ENCODE measurements around the gene NKIRAS1. TPM values are rescaled to one million over a fixed set of nuclear protein-coding genes. Genes with fewer than 3 reads are reported as not detected.

The NKIRAS1 gene
- total RNA-seq, 3 donors from 2014 or later (not counting 1 experiment from before 2014, with no cell fraction given): 2.2 to 3.3 (median 2.8) TPM

DNA sequence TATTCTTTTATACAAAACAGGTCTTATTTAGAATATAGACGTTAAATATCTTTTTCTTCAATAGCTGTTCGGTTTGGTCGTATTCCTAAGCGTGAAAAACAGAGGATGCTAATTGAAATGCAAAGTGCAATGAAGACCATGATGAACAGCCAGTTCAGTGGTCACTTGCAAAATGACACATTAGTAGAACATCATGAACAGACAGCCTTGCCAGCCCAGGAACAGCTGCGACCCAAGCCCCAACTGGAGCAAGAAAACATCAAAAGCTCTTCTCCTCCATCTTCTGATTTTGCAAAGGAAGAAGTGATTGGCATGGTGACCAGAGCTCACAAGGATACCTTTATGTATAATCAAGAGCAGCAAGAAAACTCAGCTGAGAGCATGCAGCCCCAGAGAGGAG, 45.1 kb upstream of the NKIRAS1 start:
- no peak for DNase-seq
- peaks cover 19% of the 10 kb centered on the region for H3K36me3 Mint-ChIP-seq
- H3K27ac Mint-ChIP-seq: peak overlapping the region in 1 of 2 donors; percentile 21
- no peak for ATAC-seq
- peaks cover 20 to 25% of the 10 kb centered on the region in 2 donors for H3K4me1 Mint-ChIP-seq
- intact Hi-C loops (cut with micrococcal nuclease): no loop called here
- H3K27me3 Mint-ChIP-seq (ENCODE audit: low read depth in 2 of 2): no peaks in the 10 kb centered on the region
- 100% methylated on average over 5 of the region's 5 CpGs for WGBS (ENCODE audit: insufficient coverage)
- H3K9me3 ChIP-seq (ENCODE audit: control insufficient read depth, insufficient read depth, low read length): no peaks in the 10 kb centered on the region
- no peak overlapping the region for H3K4me3 ChIP-seq (ENCODE audit: low read length)
- no peak overlapping the region for H3K4me3 Mint-ChIP-seq
- TF ChIP-seq, protein P1, sequence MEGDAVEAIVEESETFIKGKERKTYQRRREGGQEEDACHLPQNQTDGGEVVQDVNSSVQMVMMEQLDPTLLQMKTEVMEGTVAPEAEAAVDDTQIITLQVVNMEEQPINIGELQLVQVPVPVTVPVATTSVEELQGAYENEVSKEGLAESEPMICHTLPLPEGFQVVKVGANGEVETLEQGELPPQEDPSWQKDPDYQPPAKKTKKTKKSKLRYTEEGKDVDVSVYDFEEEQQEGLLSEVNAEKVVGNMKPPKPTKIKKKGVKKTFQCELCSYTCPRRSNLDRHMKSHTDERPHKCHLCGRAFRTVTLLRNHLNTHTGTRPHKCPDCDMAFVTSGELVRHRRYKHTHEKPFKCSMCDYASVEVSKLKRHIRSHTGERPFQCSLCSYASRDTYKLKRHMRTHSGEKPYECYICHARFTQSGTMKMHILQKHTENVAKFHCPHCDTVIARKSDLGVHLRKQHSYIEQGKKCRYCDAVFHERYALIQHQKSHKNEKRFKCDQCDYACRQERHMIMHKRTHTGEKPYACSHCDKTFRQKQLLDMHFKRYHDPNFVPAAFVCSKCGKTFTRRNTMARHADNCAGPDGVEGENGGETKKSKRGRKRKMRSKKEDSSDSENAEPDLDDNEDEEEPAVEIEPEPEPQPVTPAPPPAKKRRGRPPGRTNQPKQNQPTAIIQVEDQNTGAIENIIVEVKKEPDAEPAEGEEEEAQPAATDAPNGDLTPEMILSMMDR (IDR thresholded peaks at IDR 0.05): no peak
- H3K36me3 ChIP-seq (ENCODE audit: control insufficient read depth, insufficient read depth, low read length): peaks cover 39% of the 10 kb centered on the region
- no peak overlapping the region for H3K27ac ChIP-seq (ENCODE audit: low read length)
- no peaks in the 10 kb centered on the region for H3K27me3 ChIP-seq (ENCODE audit: control insufficient read depth, insufficient read depth, low read length)
- peaks cover 6% of the 10 kb centered on the region for H3K4me1 ChIP-seq (ENCODE audit: control insufficient read depth, insufficient read depth, low read length)
- H3K9me3 Mint-ChIP-seq: no peaks in the 10 kb centered on the region

DNA sequence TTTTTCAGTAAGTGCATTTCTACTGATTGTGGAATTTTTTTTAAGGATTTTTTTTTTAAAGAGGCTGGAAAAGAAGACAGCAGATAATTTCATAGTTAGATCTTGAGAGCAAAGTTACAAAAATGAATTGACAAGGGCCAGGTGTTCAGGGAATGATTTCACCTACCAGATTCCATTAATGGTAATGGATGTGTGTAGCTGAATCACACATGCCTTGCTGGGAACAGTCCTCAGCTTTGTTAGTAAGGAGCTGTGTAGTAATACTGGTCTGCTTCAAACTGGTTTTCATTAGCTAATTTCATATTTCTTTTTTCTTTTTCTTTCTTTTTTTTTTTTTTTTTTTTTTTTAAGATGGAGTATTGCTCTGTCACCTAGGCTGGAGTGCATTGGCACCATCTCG, 44.3 kb upstream of the NKIRAS1 start:
- peaks cover 16 to 30% of the 10 kb centered on the region in 2 donors for H3K4me1 Mint-ChIP-seq
- TF ChIP-seq, protein P1 (IDR thresholded peaks at IDR 0.05): no peak
- no peak overlapping the region for H3K4me3 Mint-ChIP-seq
- Histone ChIP-seq H3K27me3 (ENCODE audit: control insufficient read depth, insufficient read depth, low read length) (no peaks in the 10 kb centered on the region), H3K4me1 (ENCODE audit: control insufficient read depth, insufficient read depth, low read length) (peaks cover 6% of the 10 kb centered on the region), H3K9me3 (ENCODE audit: control insufficient read depth, insufficient read depth, low read length) (no peaks in the 10 kb centered on the region), H3K27ac (ENCODE audit: low read length) (no peak overlapping the region), H3K36me3 (ENCODE audit: control insufficient read depth, insufficient read depth, low read length) (peaks cover 37% of the 10 kb centered on the region), H3K4me3 (ENCODE audit: low read length) (no peak overlapping the region)
- peaks cover 19% of the 10 kb centered on the region for H3K36me3 Mint-ChIP-seq
- 93% methylated on average over 1 of the region's 1 CpG for WGBS (ENCODE audit: insufficient coverage)
- H3K27me3 Mint-ChIP-seq (ENCODE audit: low read depth in 2 of 2): no peaks in the 10 kb centered on the region
- intact Hi-C loops (cut with micrococcal nuclease): no loop called here
- DNase-seq (no peak), ATAC-seq (no peak)
- no peaks in the 10 kb centered on the region for H3K9me3 Mint-ChIP-seq
- peak overlapping the region in 1 of 2 donors; percentile 26 for H3K27ac Mint-ChIP-seq

DNA sequence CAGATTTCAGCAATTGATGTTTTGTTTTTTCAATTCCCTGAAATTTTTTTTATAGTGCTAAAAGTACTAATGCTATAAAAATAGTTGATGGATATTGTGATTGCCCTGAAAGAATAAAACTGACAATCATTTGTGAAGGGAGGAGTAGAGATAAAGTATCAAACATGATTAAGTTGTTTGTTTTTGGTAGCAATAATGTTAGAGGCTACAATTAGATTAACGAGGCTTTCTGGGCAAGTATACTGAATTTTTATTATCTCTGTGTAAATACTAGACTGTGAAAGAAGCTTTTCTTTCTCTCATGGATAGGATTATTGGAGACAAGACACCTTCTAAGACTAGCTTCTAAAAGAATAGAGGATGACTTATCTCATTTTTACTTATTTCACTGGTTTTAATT, 43.9 kb upstream of the NKIRAS1 start:
- TF ChIP-seq, protein P1 (IDR thresholded peaks at IDR 0.05): no peak
- no peaks in the 10 kb centered on the region for H3K9me3 Mint-ChIP-seq
- DNase-seq (no peak), ATAC-seq (no peak)
- no peaks in the 10 kb centered on the region for H3K27me3 Mint-ChIP-seq (ENCODE audit: low read depth in 2 of 2)
- peaks cover 6% of the 10 kb centered on the region for H3K4me1 ChIP-seq (ENCODE audit: control insufficient read depth, insufficient read depth, low read length)
- H3K4me3 ChIP-seq (ENCODE audit: low read length): no peak overlapping the region
- peaks cover 12 to 30% of the 10 kb centered on the region in 2 donors for H3K4me1 Mint-ChIP-seq
- H3K27ac Mint-ChIP-seq: peak overlapping the region in 1 of 2 donors; percentile 26
- no peaks in the 10 kb centered on the region for H3K9me3 ChIP-seq (ENCODE audit: control insufficient read depth, insufficient read depth, low read length)
- no peak overlapping the region for H3K27ac ChIP-seq (ENCODE audit: low read length)
- 100% methylated on average over 1 of the region's 1 CpG for WGBS (ENCODE audit: insufficient coverage)
- peaks cover 19% of the 10 kb centered on the region for H3K36me3 Mint-ChIP-seq
- no peak overlapping the region for H3K4me3 Mint-ChIP-seq
- intact Hi-C loops (cut with micrococcal nuclease): no loop called here
- H3K36me3 ChIP-seq (ENCODE audit: control insufficient read depth, insufficient read depth, low read length): peaks cover 36% of the 10 kb centered on the region
- no peaks in the 10 kb centered on the region for H3K27me3 ChIP-seq (ENCODE audit: control insufficient read depth, insufficient read depth, low read length)
